Esophagus muscularis mucosa (tissue), 4 donors: ENCODE measurements around the gene MOAP1.

Experiments used
- EP300 ChIP-seq: sonication (generic); formaldehyde crosslinking; IDR thresholded peaks from one replicate; pipeline ENCODE4 v1.6.1; 2017; ENCODE audit warnings: antibody characterized with exemption
- POLR2A ChIP-seq: fragments of 450-650 bp; IDR thresholded peaks from one replicate; pipeline ENCODE4 v1.6.1; 2017; ENCODE audit warnings: antibody characterized with exemption, moderate library complexity, mild to moderate bottlenecking, low read depth
- POLR2AphosphoS5 ChIP-seq, 2 donors: sonication (generic); formaldehyde crosslinking; IDR thresholded peaks; one replicate each; pipeline ENCODE4 v1.6.1; 2017; ENCODE audit warnings: antibody characterized with exemption in 2 of 2
- TF ChIP-seq, protein P1 (sequence below), 3 experiments: fragments of 200-600 bp in 2 of 3; fragments of 450-650 bp in 1 of 3; sonication (generic) in 2 of 3; IDR thresholded peaks; one replicate each; pipeline ENCODE4 v1.5.1; 2017 to 2019; ENCODE audit warnings: antibody characterized with exemption in 3 of 3, mild to moderate bottlenecking in 2 of 3, moderate library complexity in 1 of 3

DNA sequence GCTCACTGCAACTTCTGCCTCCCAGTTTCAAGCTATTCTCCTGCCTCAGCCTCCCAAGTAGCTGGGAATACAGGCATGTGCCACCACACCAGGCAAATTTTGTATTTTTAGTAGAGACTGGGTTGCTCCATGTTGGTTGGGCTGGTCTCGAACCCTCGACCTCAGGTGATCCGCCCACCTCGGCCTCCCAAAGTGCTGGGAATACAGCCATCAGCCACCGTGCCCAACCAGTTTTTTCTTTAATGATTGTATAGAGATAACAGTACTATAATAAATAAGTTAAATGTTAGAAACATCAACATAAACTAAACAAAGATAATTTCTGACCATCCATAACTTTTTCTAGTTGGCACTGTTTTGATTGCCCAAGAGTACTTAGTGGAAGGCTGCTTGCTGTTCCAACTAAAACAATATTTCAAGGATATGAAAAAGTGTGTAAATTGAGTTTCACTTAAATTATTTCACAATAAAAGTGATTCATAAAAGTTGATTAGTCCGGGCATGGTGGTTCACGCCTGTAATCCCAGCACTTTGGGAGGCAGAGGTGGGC is 16.5 kb upstream of the MOAP1 start:
- TF ChIP-seq POLR2A (no peak), EP300 (no peak), POLR2AphosphoS5 (IDR thresholded peaks at IDR 0.05) (no peak)
- TF ChIP-seq, protein P1, sequence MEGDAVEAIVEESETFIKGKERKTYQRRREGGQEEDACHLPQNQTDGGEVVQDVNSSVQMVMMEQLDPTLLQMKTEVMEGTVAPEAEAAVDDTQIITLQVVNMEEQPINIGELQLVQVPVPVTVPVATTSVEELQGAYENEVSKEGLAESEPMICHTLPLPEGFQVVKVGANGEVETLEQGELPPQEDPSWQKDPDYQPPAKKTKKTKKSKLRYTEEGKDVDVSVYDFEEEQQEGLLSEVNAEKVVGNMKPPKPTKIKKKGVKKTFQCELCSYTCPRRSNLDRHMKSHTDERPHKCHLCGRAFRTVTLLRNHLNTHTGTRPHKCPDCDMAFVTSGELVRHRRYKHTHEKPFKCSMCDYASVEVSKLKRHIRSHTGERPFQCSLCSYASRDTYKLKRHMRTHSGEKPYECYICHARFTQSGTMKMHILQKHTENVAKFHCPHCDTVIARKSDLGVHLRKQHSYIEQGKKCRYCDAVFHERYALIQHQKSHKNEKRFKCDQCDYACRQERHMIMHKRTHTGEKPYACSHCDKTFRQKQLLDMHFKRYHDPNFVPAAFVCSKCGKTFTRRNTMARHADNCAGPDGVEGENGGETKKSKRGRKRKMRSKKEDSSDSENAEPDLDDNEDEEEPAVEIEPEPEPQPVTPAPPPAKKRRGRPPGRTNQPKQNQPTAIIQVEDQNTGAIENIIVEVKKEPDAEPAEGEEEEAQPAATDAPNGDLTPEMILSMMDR (IDR thresholded peaks at IDR 0.05), result no peak
